HepG2 (cell line): ENCODE results near the gene CORO1A. TPM values are rescaled to one million over a fixed set of nuclear protein-coding genes. Genes with fewer than 3 reads are reported as not detected.

Source experiments
- CREB1 ChIP-seq, 2 experiments: fragments of 450-650 bp in 1 of 2; IDR thresholded peaks; 2 replicates each; pipeline ENCODE4 v1.6.1; 2016 to 2017; ENCODE audit warnings: control low read depth in 1 of 2, mild to moderate bottlenecking in 1 of 2, missing compliant biosample characterization in 1 of 2, missing genetic modification characterization in 1 of 2
- DR1 ChIP-seq: sonication (generic); formaldehyde crosslinking; IDR thresholded peaks from 2 replicates; pipeline ENCODE4 v1.8.0; 2021; ENCODE audit warnings: mild to moderate bottlenecking, missing genetic modification reagents, inconsistent platforms
- HES4 ChIP-seq: sonication (generic); formaldehyde crosslinking; IDR thresholded peaks from 2 replicates; pipeline ENCODE4 v1.9.0; 2021; ENCODE audit warnings: mild to moderate bottlenecking, missing genetic modification reagents, borderline replicate concordance
- HMGXB3 ChIP-seq: sonication (generic); formaldehyde crosslinking; IDR thresholded peaks from 2 replicates; pipeline ENCODE4 v1.4.0; 2020; ENCODE audit warnings: missing genetic modification reagents, borderline replicate concordance
- HMGXB4 ChIP-seq, 2 experiments: sonication (generic) in 1 of 2; formaldehyde crosslinking in 1 of 2; IDR thresholded peaks; 2 replicates each; pipeline versions ENCODE4 v1.4.0 to v1.6.1; 2018 to 2020; ENCODE audit warnings: missing genetic modification reagents in 2 of 2, borderline replicate concordance in 1 of 2, low read depth in 1 of 2, mild to moderate bottlenecking in 1 of 2, missing biosample characterization in 1 of 2
- KDM4B ChIP-seq: sonication (generic); formaldehyde crosslinking; IDR thresholded peaks from 2 replicates; pipeline ENCODE4 v1.4.0; 2020; ENCODE audit warnings: missing genetic modification reagents
- MIER2 ChIP-seq: IDR thresholded peaks from 2 replicates; pipeline ENCODE4 v1.6.1; 2016; ENCODE audit warnings: missing biosample characterization, missing genetic modification reagents
- SYNCRIP ChIP-seq: fragments of 200-400 bp; formaldehyde crosslinking; IDR thresholded peaks from 2 replicates; pipeline ENCODE4 v1.6.1; 2018; ENCODE audit warnings: mild to moderate bottlenecking, low read depth, low read length; ENCODE audit not compliant: insufficient read depth
- ZFP37 ChIP-seq: sonication (generic); formaldehyde crosslinking; IDR thresholded peaks from 2 replicates; pipeline ENCODE4 v1.4.0; 2020; ENCODE audit warnings: missing genetic modification reagents, borderline replicate concordance
- ZFYVE20 ChIP-seq: sonication (generic); formaldehyde crosslinking; IDR thresholded peaks from 2 replicates; pipeline ENCODE4 v1.8.0; 2023; ENCODE audit warnings: low read depth, mild to moderate bottlenecking, moderate library complexity, missing genetic modification reagents, borderline replicate concordance
- ZNF235 ChIP-seq: sonication (generic); formaldehyde crosslinking; IDR thresholded peaks from 2 replicates; pipeline ENCODE4 v1.8.1; 2023; ENCODE audit warnings: mild to moderate bottlenecking, missing genetic modification reagents, borderline replicate concordance
- ZNF549 ChIP-seq: sonication (generic); formaldehyde crosslinking; IDR thresholded peaks from 2 replicates; pipeline ENCODE4 v1.5.0; 2020; ENCODE audit warnings: missing genetic modification reagents
- ZNF746 ChIP-seq: sonication (generic); formaldehyde crosslinking; IDR thresholded peaks from 2 replicates; pipeline ENCODE4 v1.8.0; 2022; ENCODE audit warnings: mild to moderate bottlenecking, missing genetic modification reagents
- polyA plus RNA-seq, 8 experiments: library from polyadenylated mRNA; depleted of rRNA in 3 of 8; stranded (reverse) in 7 of 8; unstranded in 1 of 8; fragments of >200 nt; fragmentation: Illumina TruSeq in 4 of 8; extraction: Trizol in 4 of 8; gene quantifications; 2 replicates each; pipeline versions ENCODE4 v1.2.1 to v1.2.3, GENCODE V29; 2011 to 2016; ENCODE audit warnings: low read depth in 4 of 8, missing spikeins in 1 of 8, mixed read lengths in 1 of 8; ENCODE audit not compliant: insufficient read depth in 1 of 8
- total RNA-seq, 5 experiments: library from RNA; depleted of rRNA; stranded (reverse); fragments of >200 nt; fragmentation: Illumina TruSeq; extraction: Trizol; gene quantifications; 2 replicates each; pipeline ENCODE4 v1.2.3, GENCODE V29; 2016; ENCODE audit warnings: low read depth in 1 of 5
- TF ChIP-seq, protein P1 (sequence below): IDR thresholded peaks from 2 replicates; pipeline ENCODE4 v1.4.0; 2020; ENCODE audit warnings: mild to moderate bottlenecking, missing genetic modification reagents
- TF ChIP-seq, protein P2 (sequence below): sonication (generic); formaldehyde crosslinking; IDR thresholded peaks from 2 replicates; pipeline ENCODE4 v1.5.0; 2020; ENCODE audit warnings: missing genetic modification reagents

The CORO1A gene
- total and polyA plus RNA-seq, 2 of the 13 experiments (the other 11 are each of a cell fraction or from before 2014, with no cell fraction given), result 6.5 to 12.9 TPM

GRCh38 chr16:30142672-30143346, 40.6 kb upstream of the CORO1A start (continued):
- no peak for TF ChIP-seq HMGXB3 (CRISPR knock-in tag)
- TF ChIP-seq ZNF235, result no peak
- no peak for TF ChIP-seq DR1 (CRISPR knock-in tag)
- peak; percentile 59 to 79; a peak in 1 of 4 replicates for TF ChIP-seq HMGXB4 (CRISPR knock-in tag; IDR thresholded peaks at IDR 0.05; ENCODE audit: borderline replicate concordance in 1 of 2, low read depth in 1 of 2)
- no peak for TF ChIP-seq ZNF549 (CRISPR knock-in tag)
- no peak for TF ChIP-seq ZNF746 (CRISPR knock-in tag)
- no peak for TF ChIP-seq CREB1 (IDR thresholded peaks at IDR 0.05)
- TF ChIP-seq CREB1 (CRISPR knock-in tag; IDR thresholded peaks at IDR 0.05), result no peak
- no peak for TF ChIP-seq ZFYVE20 (CRISPR knock-in tag)
- TF ChIP-seq KDM4B (CRISPR knock-in tag), result no peak
- TF ChIP-seq SYNCRIP, result no peak
- no peak for TF ChIP-seq ZFP37 (CRISPR knock-in tag)
- TF ChIP-seq, protein P1, sequence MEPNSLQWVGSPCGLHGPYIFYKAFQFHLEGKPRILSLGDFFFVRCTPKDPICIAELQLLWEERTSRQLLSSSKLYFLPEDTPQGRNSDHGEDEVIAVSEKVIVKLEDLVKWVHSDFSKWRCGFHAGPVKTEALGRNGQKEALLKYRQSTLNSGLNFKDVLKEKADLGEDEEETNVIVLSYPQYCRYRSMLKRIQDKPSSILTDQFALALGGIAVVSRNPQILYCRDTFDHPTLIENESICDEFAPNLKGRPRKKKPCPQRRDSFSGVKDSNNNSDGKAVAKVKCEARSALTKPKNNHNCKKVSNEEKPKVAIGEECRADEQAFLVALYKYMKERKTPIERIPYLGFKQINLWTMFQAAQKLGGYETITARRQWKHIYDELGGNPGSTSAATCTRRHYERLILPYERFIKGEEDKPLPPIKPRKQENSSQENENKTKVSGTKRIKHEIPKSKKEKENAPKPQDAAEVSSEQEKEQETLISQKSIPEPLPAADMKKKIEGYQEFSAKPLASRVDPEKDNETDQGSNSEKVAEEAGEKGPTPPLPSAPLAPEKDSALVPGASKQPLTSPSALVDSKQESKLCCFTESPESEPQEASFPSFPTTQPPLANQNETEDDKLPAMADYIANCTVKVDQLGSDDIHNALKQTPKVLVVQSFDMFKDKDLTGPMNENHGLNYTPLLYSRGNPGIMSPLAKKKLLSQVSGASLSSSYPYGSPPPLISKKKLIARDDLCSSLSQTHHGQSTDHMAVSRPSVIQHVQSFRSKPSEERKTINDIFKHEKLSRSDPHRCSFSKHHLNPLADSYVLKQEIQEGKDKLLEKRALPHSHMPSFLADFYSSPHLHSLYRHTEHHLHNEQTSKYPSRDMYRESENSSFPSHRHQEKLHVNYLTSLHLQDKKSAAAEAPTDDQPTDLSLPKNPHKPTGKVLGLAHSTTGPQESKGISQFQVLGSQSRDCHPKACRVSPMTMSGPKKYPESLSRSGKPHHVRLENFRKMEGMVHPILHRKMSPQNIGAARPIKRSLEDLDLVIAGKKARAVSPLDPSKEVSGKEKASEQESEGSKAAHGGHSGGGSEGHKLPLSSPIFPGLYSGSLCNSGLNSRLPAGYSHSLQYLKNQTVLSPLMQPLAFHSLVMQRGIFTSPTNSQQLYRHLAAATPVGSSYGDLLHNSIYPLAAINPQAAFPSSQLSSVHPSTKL, result peak; percentile 13; the same call in 1 of the 2 replicates
- no peak for TF ChIP-seq HES4 (CRISPR knock-in tag)
- no peak for TF ChIP-seq MIER2 (CRISPR knock-in tag)
- TF ChIP-seq, protein P2, sequence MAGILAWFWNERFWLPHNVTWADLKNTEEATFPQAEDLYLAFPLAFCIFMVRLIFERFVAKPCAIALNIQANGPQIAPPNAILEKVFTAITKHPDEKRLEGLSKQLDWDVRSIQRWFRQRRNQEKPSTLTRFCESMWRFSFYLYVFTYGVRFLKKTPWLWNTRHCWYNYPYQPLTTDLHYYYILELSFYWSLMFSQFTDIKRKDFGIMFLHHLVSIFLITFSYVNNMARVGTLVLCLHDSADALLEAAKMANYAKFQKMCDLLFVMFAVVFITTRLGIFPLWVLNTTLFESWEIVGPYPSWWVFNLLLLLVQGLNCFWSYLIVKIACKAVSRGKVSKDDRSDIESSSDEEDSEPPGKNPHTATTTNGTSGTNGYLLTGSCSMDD (CRISPR knock-in tag), result no peak
